HEK293 (cell line): Measurements from ENCODE around the gene ANKH.

Source experiments
- ATF2 ChIP-seq: fragments of 450-650 bp; formaldehyde crosslinking; IDR thresholded peaks from 2 replicates; pipeline ENCODE4 v1.5.1; 2016; ENCODE audit warnings: missing biosample characterization, missing genetic modification characterization, low read depth
- KLF1 ChIP-seq: fragments of 450-650 bp; formaldehyde crosslinking; IDR thresholded peaks from 2 replicates; pipeline ENCODE4 v1.5.1; 2016; ENCODE audit warnings: missing biosample characterization, missing genetic modification characterization
- KLF9 ChIP-seq: fragments of 450-650 bp; formaldehyde crosslinking; IDR thresholded peaks from 2 replicates; pipeline ENCODE4 v1.5.1; 2016; ENCODE audit warnings: missing biosample characterization, missing genetic modification characterization, low read depth
- ZNF18 ChIP-seq: fragments of 450-650 bp; formaldehyde crosslinking; IDR thresholded peaks from 2 replicates; pipeline ENCODE4 v1.5.1; 2016; ENCODE audit warnings: missing biosample characterization, missing genetic modification characterization
- ZNF529 ChIP-seq: fragments of 450-650 bp; formaldehyde crosslinking; IDR thresholded peaks from 2 replicates; pipeline ENCODE4 v1.5.1; 2017; ENCODE audit warnings: missing genetic modification characterization, missing biosample characterization; ENCODE audit not compliant: insufficient replicate concordance
- ZNF548 ChIP-seq: fragments of 450-650 bp; formaldehyde crosslinking; IDR thresholded peaks from 2 replicates; pipeline ENCODE4 v1.5.1; 2016; ENCODE audit warnings: missing biosample characterization, missing genetic modification characterization
- TF ChIP-seq, protein P1 (sequence below): fragments of 450-650 bp; formaldehyde crosslinking; IDR thresholded peaks from 2 replicates; pipeline ENCODE4 v1.5.1; 2016; ENCODE audit warnings: missing biosample characterization, missing genetic modification characterization

DNA sequence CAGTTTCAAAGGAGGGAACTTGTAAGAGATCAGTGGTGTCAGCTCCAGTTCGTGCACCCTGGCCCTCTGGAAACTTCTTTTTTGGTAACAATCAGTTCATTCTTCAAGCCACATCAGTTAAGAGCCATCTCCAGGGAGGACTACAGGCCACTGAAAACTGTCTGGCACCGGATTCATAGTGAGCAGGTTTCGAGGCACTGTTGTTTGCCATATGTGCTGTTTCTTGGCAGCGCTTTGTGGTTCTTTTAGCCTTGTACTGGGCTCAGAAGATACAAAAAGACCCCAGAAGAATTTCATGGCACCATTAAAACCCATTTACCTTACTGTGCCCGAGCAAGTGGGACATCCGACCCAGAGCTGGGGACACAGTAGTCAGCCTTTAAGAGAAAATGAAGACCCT, 138.6 kb downstream of the ANKH start:
- TF ChIP-seq ZNF548 (tag by site-specific recombination), result no peak
- TF ChIP-seq KLF9 (tag by site-specific recombination), result no peak
- no peak for TF ChIP-seq ATF2 (tag by site-specific recombination)
- TF ChIP-seq ZNF18, result no peak
- TF ChIP-seq, protein P1, sequence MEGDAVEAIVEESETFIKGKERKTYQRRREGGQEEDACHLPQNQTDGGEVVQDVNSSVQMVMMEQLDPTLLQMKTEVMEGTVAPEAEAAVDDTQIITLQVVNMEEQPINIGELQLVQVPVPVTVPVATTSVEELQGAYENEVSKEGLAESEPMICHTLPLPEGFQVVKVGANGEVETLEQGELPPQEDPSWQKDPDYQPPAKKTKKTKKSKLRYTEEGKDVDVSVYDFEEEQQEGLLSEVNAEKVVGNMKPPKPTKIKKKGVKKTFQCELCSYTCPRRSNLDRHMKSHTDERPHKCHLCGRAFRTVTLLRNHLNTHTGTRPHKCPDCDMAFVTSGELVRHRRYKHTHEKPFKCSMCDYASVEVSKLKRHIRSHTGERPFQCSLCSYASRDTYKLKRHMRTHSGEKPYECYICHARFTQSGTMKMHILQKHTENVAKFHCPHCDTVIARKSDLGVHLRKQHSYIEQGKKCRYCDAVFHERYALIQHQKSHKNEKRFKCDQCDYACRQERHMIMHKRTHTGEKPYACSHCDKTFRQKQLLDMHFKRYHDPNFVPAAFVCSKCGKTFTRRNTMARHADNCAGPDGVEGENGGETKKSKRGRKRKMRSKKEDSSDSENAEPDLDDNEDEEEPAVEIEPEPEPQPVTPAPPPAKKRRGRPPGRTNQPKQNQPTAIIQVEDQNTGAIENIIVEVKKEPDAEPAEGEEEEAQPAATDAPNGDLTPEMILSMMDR (tag by site-specific recombination), result no peak
- TF ChIP-seq ZNF529 (tag by site-specific recombination), result no peak
- no peak for TF ChIP-seq KLF1
